HG03354 (cell line): ENCODE measurements around the gene EPHB2.

Experiments
- ATAC-seq: cut with Tn5 transposase; IDR thresholded peaks from one replicate; pipeline ENCODE4 v1.9.1; 2021; ENCODE audit warnings: mild to moderate bottlenecking; ENCODE audit not compliant: unreplicated experiment, poor library complexity, severe bottlenecking

Gene EPHB2

DNA sequence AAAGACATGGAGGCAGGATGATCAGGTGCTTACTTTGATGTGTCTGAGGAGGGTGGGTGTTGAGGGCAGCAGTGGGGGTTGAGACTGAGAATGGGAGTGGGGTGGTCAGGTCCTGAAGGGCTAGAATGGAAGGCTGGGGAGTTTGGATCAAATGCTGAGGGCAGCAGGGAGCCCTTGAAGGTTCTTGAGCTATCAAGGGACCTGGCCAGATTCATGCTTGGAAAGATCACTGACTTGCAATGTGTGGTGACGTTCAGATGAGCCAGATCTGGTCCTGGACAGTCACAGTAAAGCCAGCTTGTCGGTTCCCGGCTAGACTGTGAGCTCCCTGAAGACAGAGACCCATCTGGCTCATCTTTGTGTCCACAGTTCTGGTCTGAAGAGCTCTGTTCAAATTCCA, 3.8 kb downstream of the EPHB2 start:
- ATAC-seq = no peak

DNA sequence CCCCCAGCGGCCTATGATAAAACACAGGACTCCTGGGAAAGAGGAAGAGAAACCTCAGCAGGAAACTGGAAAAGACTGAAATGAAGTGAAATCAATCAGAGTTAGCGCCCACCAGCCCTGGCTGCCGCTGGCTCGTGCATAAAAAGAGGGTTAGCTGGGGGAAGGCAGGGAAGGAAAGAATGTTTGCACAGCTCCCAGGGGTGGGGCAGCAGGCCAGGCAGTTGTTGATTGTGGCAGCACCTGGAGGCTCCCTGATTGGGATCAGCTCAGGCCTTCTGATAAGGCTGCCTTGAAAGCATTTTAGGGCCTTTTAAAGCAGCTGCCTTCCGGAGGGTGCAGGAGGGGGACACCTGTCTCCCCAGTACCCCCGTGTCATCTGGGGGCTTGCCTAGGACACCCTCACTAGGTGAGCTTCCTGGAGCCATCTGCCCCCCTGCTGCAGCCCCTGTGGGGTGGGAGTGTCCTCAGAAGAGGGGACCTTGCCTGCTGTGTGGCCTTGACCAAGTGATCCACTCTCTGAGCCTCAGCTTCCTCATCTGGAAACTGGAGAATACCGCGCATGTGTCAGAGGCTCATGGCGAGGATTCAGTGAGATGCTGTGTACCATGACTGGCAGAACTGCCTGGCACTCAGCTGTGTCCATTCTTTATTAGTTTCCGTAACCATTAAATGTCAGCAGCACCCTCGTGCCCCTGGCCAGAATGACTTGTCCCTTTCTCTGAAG, 6.6 kb downstream of the EPHB2 start:
- no peak for ATAC-seq

DNA sequence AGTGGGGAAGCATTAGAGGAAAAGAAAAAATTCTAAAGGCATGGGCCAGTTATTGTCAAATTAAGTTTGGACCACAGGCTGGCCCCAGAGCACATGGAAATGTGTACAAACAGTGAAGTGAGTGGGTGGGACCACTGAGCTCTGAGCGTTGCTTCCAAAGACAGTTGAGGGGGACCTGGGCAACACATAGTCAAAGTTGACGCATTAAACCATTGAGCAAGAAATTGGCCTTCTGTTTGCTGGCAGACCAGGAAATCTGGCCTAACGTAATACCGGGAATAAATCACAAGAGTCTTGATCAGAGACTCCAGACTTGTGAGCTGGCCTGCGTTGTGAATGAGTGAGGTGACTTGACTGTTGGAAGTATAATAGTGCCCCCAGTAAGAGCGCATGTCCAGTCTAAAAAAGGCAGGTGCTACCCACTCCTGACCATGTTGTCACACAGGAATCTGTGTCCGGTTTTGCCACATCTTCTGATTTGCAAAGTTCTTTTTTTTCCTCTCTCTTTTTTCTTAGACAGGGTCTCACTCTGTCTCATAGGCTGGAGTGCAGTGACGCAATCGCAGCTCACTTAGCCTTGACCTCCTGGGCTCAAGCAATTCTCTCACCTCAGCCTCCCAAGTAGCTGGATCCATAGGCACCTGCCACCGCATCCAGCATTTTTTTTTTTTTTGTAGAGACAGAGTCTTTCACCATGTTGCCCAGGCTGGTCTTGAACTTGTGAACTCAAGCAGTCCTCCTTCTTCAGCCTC, 10.7 kb downstream of the EPHB2 start:
- ATAC-seq = no peak

DNA sequence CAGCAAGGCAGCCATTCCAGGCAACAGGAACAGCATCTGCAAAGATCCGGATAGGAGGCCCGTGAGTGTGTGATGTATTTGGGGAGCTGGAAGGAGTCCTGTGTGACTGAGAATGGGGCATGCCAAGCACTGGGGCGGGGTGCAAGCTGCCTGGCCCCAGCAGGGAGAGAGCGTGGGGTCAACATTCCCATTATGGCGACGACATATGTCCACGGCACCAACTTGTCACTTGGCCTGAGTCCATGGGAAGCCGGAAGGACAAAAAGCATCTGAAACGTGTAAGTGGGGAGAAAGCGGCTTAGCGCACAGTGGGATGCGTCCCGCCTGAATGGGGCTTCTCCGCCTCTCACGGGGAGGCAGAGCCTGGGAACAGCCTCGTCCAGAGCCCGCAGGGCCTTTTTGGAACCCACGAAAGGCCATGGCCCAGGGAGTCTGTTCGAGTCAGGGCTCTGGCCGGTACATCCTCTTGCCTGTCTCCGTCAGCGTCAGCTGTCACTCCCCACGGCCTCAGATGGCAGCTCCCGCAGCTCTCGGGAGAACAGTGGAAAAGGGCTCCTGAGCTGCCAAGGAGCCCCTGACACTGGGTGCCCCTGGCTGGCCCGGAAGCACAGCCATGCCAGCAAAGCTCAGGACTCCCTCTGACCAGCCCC, 12.4 kb downstream of the EPHB2 start:
- ATAC-seq = no peak

DNA sequence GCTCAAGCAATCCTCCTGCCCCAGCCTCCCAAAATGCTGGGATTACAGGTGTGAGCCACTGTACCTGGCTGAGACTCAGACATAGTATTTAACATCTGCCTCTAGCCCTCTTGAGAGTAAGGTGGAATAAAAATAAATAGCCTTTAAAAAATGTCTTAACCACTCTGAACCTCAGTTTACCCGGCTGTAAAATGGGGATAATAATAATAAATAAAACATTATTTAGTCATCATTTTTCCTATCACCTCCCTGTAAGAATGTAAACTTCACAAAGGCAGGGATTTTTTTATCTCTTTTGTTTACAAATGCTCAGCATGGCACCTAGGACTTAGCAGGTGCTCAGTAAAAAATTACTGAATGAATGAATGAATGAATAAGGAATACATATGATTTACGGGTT, 17.2 kb downstream of the EPHB2 start:
- ATAC-seq = no peak

DNA sequence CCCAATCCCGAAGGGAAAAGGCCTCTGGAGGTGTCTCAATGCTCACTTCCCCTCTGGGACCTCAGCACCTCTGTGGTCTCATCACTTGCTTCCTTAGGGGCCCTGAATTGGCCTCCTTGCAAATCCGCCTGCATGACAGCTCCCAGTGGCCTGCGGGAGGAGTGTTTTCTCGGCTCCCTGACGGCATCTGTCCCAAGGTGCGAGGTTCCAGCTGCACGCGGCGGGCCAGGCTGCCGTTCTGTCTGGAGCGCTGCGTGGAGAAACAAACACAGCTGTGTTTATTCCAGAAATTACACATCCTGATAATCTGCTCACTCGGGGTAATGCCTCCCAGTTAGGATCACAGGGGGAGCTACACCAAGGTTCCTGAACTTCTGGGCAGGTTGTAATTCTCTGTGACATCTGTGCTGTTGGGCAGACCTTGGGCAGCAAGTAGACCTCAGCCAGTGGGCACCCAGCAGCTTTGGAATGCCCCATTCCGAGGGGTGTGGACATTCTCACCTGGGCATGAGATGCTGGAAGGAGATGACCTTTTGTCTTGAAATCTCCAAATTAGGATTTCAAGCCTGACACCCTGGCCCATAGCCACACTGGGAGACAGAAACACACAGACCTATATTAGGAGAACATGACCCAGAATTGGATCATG, 18.2 kb downstream of the EPHB2 start:
- no peak for ATAC-seq

DNA sequence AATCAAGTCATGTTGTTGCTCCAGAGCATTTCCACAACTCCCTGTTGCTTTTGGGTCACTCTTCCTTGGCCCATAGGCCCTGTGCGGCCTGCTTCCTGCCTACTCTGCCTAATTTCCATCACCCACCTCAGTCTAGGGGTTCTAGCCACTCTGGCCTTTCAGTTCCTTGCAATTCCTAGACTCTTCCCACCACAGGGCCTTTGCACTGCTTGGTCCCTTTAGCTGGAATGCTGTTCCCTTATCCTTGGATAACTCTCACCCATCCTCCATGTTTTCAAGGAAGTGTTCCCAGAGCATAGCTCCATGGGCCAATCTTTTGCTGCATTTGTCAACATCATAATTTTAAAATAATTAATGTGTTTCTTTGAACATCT, 18.7 kb downstream of the EPHB2 start:
- no peak for ATAC-seq

DNA sequence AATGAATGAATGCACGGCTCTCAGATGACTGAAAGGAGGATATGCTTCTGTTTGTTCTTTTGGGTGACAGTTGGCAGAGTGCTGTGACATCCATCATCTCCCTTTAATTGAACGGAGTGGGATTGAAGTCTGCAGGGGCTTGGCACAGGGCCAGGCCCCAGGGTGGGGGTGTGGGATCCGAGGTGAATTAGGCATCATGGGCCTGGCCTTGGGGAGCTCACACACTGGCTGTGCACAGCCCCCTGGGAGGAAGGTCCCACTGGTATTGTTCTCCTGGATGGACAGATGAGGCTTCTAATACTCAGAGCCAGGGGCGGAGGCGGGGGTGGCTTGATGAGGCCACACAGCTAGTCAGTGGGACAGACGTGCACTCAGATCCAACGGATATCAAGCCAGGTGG, 19.3 kb downstream of the EPHB2 start:
- ATAC-seq = no peak

- no peak for ATAC-seq
Measured at GRCh38 chr1:22731924-22732720, 21.5 kb downstream of the EPHB2 start.

GRCh38 chr1:22733643-22734042, 23.0 kb downstream of the EPHB2 start:
- ATAC-seq = no peak

GRCh38 chr1:22736501-22737080, 26.0 kb downstream of the EPHB2 start:
- no peak for ATAC-seq

GRCh38 chr1:22737374-22738068, 26.9 kb downstream of the EPHB2 start:
- ATAC-seq = no peak

DNA sequence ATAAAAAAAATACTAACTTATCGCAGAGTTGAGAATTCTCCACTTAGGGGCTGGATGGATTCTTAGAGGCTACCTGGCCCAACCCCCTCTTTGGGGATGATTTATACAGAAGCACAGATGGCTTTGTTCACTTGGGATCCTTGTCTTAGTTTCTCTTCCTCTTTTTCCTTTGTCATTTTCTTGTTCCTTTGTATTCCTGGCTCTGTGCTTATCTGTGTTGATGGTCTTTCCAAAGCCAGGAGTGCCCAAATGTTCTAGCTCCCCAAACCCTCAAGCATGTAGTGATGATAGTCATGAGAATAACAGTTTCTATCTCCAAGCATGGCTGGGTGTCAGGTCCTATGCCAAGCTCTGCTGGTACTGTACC, 27.4 kb downstream of the EPHB2 start:
- ATAC-seq = no peak

DNA sequence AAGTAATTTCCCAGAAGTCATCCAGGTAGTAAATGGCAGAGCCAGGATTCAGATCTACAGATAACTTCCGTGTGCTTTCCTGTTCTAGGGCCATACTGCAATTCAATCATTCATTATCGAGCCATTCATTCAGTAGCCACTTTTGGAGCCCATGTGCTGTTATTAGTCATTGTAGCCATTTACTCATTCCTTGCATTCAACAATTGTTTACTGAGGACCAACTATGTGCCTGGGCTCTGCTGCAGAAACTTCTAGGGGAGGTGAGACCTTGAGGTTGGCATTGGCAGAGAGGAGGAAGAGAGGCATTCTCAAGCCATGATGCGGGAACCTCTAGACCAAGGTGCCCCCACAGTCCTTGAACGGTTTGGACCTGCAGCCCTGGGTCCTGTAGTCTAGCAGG, 27.9 kb downstream of the EPHB2 start:
- ATAC-seq = no peak

GRCh38 chr1:22739648-22740385, 29.2 kb downstream of the EPHB2 start:
- ATAC-seq = no peak

- no peak for ATAC-seq
Measured at GRCh38 chr1:22741118-22741517, 30.5 kb downstream of the EPHB2 start.

- ATAC-seq = no peak
Measured at GRCh38 chr1:22745669-22746585, 35.3 kb downstream of the EPHB2 start.
